IPS-20b (cell line): ENCODE results near the gene TPCN1.

Source experiments
- H3K27ac ChIP-seq: one replicate; pipeline ENCODE4 v1.5.1; 2013; ENCODE audit warnings: low read length
- H3K27me3 ChIP-seq: 2 replicates; pipeline ENCODE4 v1.6.1; 2013; ENCODE audit warnings: mild to moderate bottlenecking, low read length, inconsistent platforms; ENCODE audit not compliant: insufficient read depth
- H3K36me3 ChIP-seq: 2 replicates; pipeline ENCODE4 v1.6.1; 2013; ENCODE audit warnings: low read depth, mild to moderate bottlenecking, inconsistent platforms, low read length, moderate library complexity; ENCODE audit not compliant: insufficient read depth
- H3K4me1 ChIP-seq: 2 replicates; pipeline ENCODE4 v1.6.1; 2013; ENCODE audit warnings: mild to moderate bottlenecking, control low read depth, inconsistent platforms, low read length, moderate library complexity; ENCODE audit not compliant: insufficient read depth
- H3K4me3 ChIP-seq: 2 replicates; pipeline ENCODE4 v1.5.1; 2013; ENCODE audit warnings: mild to moderate bottlenecking, low read length, inconsistent platforms
- H3K9ac ChIP-seq: 2 replicates; pipeline ENCODE4 v1.6.1; 2013; ENCODE audit warnings: low read depth, mild to moderate bottlenecking, inconsistent platforms, low read length, moderate library complexity
- H3K9me3 ChIP-seq: 2 replicates; pipeline ENCODE4 v1.6.1; 2013; ENCODE audit warnings: mild to moderate bottlenecking, low read depth, low read length, inconsistent platforms; ENCODE audit not compliant: insufficient read depth

Gene TPCN1

GRCh38 chr12:113211160-113211559 lies 10.1 kb upstream of the TPCN1 start:
- H3K9me3 ChIP-seq, result no peaks in the 10 kb centered on the region
- H3K36me3 ChIP-seq, result no peaks in the 10 kb centered on the region
- no peaks in the 10 kb centered on the region; the same call in 1 of the 2 replicates for H3K4me1 ChIP-seq
- H3K27me3 ChIP-seq, result no peaks in the 10 kb centered on the region
- H3K27ac ChIP-seq, result no peak overlapping the region
- H3K4me3 ChIP-seq, result no peak overlapping the region
- no peak overlapping the region for H3K9ac ChIP-seq

GRCh38 chr12:113214895-113215400 lies 6.3 kb upstream of the TPCN1 start:
- Histone ChIP-seq H3K27ac (no peak overlapping the region), H3K4me3 (no peak overlapping the region), H3K36me3 (no peaks in the 10 kb centered on the region), H3K4me1 (no peaks in the 10 kb centered on the region), H3K9me3 (no peaks in the 10 kb centered on the region), H3K9ac (no peak overlapping the region), H3K27me3 (no peaks in the 10 kb centered on the region)

GRCh38 chr12:113216027-113216426 lies 5.2 kb upstream of the TPCN1 start:
- Histone ChIP-seq H3K9me3 (no peaks in the 10 kb centered on the region), H3K9ac (no peak overlapping the region), H3K4me3 (no peak overlapping the region), H3K27ac (no peak overlapping the region), H3K4me1 (no peaks in the 10 kb centered on the region), H3K36me3 (no peaks in the 10 kb centered on the region), H3K27me3 (no peaks in the 10 kb centered on the region)

- peak overlapping the region; percentile 66; the same call in 1 of the 2 replicates for H3K9ac ChIP-seq
- no peaks in the 10 kb centered on the region for H3K27me3 ChIP-seq
- no peak overlapping the region for H3K27ac ChIP-seq
- no peaks in the 10 kb centered on the region for H3K36me3 ChIP-seq
- no peaks in the 10 kb centered on the region for H3K9me3 ChIP-seq
- H3K4me3 ChIP-seq, result peak overlapping the region; percentile 79
- peaks cover 10% of the 10 kb centered on the region; the same call in 1 of the 2 replicates for H3K4me1 ChIP-seq
Measured at GRCh38 chr12:113220593-113221180, 577 bp upstream of the TPCN1 start.

- Histone ChIP-seq H3K9me3 (no peaks in the 10 kb centered on the region), H3K4me1 (peaks cover 10% of the 10 kb centered on the region; the same call in 1 of the 2 replicates), H3K9ac (peak overlapping the region; percentile 80), H3K4me3 (peak overlapping the region; percentile 74), H3K27me3 (no peaks in the 10 kb centered on the region), H3K27ac (no peak overlapping the region), H3K36me3 (no peaks in the 10 kb centered on the region)
Measured at GRCh38 chr12:113221997-113222729, 899 bp downstream of the TPCN1 start.

- no peaks in the 10 kb centered on the region for H3K9me3 ChIP-seq
- no peaks in the 10 kb centered on the region for H3K27me3 ChIP-seq
- H3K36me3 ChIP-seq, result peaks cover 6% of the 10 kb centered on the region
- H3K4me3 ChIP-seq, result peak overlapping the region; percentile 74; the same call in 1 of the 2 replicates
- H3K27ac ChIP-seq, result no peak overlapping the region
- peaks cover 10% of the 10 kb centered on the region; the same call in 1 of the 2 replicates for H3K4me1 ChIP-seq
- peak overlapping the region; percentile 80; the same call in 1 of the 2 replicates for H3K9ac ChIP-seq
Measured at GRCh38 chr12:113222730-113223531, 1.7 kb downstream of the TPCN1 start.

GRCh38 chr12:113224955-113225354 lies 3.7 kb downstream of the TPCN1 start:
- H3K4me3 ChIP-seq, result no peak overlapping the region
- H3K36me3 ChIP-seq, result peaks cover 17% of the 10 kb centered on the region
- H3K27me3 ChIP-seq, result no peaks in the 10 kb centered on the region
- H3K9ac ChIP-seq, result no peak overlapping the region
- H3K27ac ChIP-seq, result no peak overlapping the region
- peaks cover 10% of the 10 kb centered on the region for H3K4me1 ChIP-seq
- H3K9me3 ChIP-seq, result no peaks in the 10 kb centered on the region

- no peak overlapping the region for H3K4me3 ChIP-seq
- H3K36me3 ChIP-seq, result peaks cover 31% of the 10 kb centered on the region
- no peak overlapping the region for H3K9ac ChIP-seq
- H3K27ac ChIP-seq, result no peak overlapping the region
- H3K4me1 ChIP-seq, result peaks cover 17% of the 10 kb centered on the region
- H3K27me3 ChIP-seq, result no peaks in the 10 kb centered on the region
- H3K9me3 ChIP-seq, result no peaks in the 10 kb centered on the region
Measured at GRCh38 chr12:113226696-113227568, 5.7 kb downstream of the TPCN1 start.

- H3K4me3 ChIP-seq, result no peak overlapping the region
- no peak overlapping the region for H3K9ac ChIP-seq
- H3K36me3 ChIP-seq, result peaks cover 36% of the 10 kb centered on the region
- H3K27me3 ChIP-seq, result no peaks in the 10 kb centered on the region
- H3K9me3 ChIP-seq, result no peaks in the 10 kb centered on the region
- H3K27ac ChIP-seq, result no peak overlapping the region
- peaks cover 20% of the 10 kb centered on the region for H3K4me1 ChIP-seq
Measured at GRCh38 chr12:113227686-113228391, 6.6 kb downstream of the TPCN1 start.

- Histone ChIP-seq H3K27ac (no peak overlapping the region), H3K4me1 (peaks cover 20% of the 10 kb centered on the region), H3K27me3 (no peaks in the 10 kb centered on the region), H3K9ac (no peak overlapping the region), H3K9me3 (no peaks in the 10 kb centered on the region), H3K36me3 (peaks cover 36% of the 10 kb centered on the region), H3K4me3 (no peak overlapping the region)
Measured at GRCh38 chr12:113228394-113229028, 7.2 kb downstream of the TPCN1 start.
